Gastroesophageal sphincter (tissue), 4 donors: ENCODE data around the gene CCDC59. TPM values are rescaled to one million over a fixed set of nuclear protein-coding genes. Genes with fewer than 3 reads are reported as not detected.

Experiments used
- ATAC-seq: fragments of 150-250 bp; one replicate; pipeline ENCODE4 v1.9.1; 2016; ENCODE audit warnings: mild to moderate bottlenecking, moderate library complexity
- H3K27ac ChIP-seq, 4 donors: fragments of 200-600 bp; sonication (generic) in 3 of 4; 1 replicate in 3 of 4; 2 replicates in 1 of 4; pipeline ENCODE4 v1.5.1; 2016 to 2019
- H3K27me3 ChIP-seq: fragments of 200-600 bp; sonication (generic); one replicate; pipeline ENCODE4 v1.5.1; 2019
- H3K36me3 ChIP-seq, 2 donors: fragments of 200-600 bp; sonication (generic); one replicate each; pipeline ENCODE4 v1.5.1; 2019; ENCODE audit warnings: control low read depth in 1 of 2
- H3K4me1 ChIP-seq, 3 donors: fragments of 200-600 bp; sonication (generic); 1 replicate in 2 of 3; 2 replicates in 1 of 3; pipeline ENCODE4 v1.5.1; 2016 to 2019; ENCODE audit warnings: control low read depth in 2 of 3
- H3K4me3 ChIP-seq, 2 donors: fragments of 200-600 bp; sonication (generic); one replicate each; pipeline ENCODE4 v1.5.1; 2019; ENCODE audit warnings: mild to moderate bottlenecking in 1 of 2, moderate library complexity in 1 of 2
- H3K9me3 ChIP-seq, 3 donors: fragments of 200-600 bp; sonication (generic); one replicate each; pipeline ENCODE4 v1.5.1; 2017 to 2019; ENCODE audit warnings: control low read depth in 2 of 3
- CTCF ChIP-seq, 4 experiments: fragments of 200-600 bp in 2 of 4; fragments of 450-650 bp in 2 of 4; sonication (generic) in 1 of 4; IDR thresholded peaks; one replicate each; pipeline ENCODE4 v1.5.1; 2017 to 2019; ENCODE audit warnings: antibody characterized with exemption in 4 of 4, mild to moderate bottlenecking in 2 of 4, moderate library complexity in 2 of 4
- EP300 ChIP-seq: sonication (generic); formaldehyde crosslinking; IDR thresholded peaks from one replicate; pipeline ENCODE4 v1.6.1; 2017; ENCODE audit warnings: antibody characterized with exemption, mild to moderate bottlenecking
- POLR2A ChIP-seq, 2 donors: fragments of 450-650 bp; IDR thresholded peaks; one replicate each; pipeline ENCODE4 v1.6.1; 2017; ENCODE audit warnings: antibody characterized with exemption in 2 of 2, mild to moderate bottlenecking in 2 of 2, moderate library complexity in 1 of 2
- POLR2AphosphoS5 ChIP-seq: sonication (generic); formaldehyde crosslinking; IDR thresholded peaks from one replicate; pipeline ENCODE4 v1.6.1; 2017; ENCODE audit warnings: antibody characterized with exemption
- WGBS, 2 donors: methylation state at CpG; one replicate each; pipeline ENCODE4 v1.1.5; 2018; ENCODE audit warnings: low coverage in 1 of 2; 5-methylcytosine and 5-hydroxymethylcytosine counted together
- total RNA-seq, 4 donors: library from RNA; depleted of rRNA; stranded (reverse); fragments of >200 nt; gene quantifications; one replicate each; pipeline ENCODE4 v1.1.0, GENCODE V29; 2016

CCDC59 gene
- total RNA-seq, 4 donors from 2014 or later, result 51.2 to 66.6 (median 56.1) TPM

GRCh38 chr12:82398879-82399278 is 40.7 kb upstream of the CCDC59 start:
- TF ChIP-seq CTCF (IDR thresholded peaks at IDR 0.05), result no peak
- no peak for TF ChIP-seq EP300
- no peak for TF ChIP-seq POLR2AphosphoS5
- no peak for TF ChIP-seq POLR2A (IDR thresholded peaks at IDR 0.05)
- Histone ChIP-seq H3K4me3 (no peak overlapping the region), H3K27me3 (no peaks in the 10 kb centered on the region), H3K27ac (no peak overlapping the region), H3K9me3 (no peaks in the 10 kb centered on the region), H3K36me3 (peaks cover 0 to 42% of the 10 kb centered on the region in 2 donors), H3K4me1 (no peaks in the 10 kb centered on the region)
- no peak for ATAC-seq

DNA sequence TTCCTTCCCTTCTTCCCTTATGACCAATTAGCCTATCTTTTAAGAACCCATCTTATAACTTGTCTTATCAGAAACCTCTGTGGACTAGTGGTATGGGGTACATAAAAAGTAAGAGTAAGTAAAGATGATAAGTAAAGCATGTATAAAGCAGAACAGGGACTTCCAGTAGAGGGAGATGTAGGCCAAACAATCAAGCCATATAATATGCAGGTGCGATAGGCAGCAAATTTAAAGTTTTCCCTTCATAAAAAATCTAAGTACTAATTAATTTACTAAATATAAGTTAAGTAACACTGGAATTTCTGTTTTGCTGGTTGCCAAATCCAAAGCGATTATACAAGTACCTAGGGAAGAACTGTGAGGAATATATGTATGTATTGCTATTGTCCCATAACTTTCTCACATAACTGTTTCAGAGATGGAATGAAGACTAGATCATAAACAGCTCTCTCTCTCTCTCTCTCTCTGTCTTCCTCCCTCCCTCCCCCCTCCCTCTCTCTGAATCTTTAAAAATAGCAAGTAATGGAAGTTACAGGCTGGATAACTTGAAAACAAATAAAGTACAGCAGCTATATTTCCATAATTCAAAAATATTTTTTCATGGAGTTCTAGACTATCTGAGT is 25.9 kb upstream of the CCDC59 start:
- Histone ChIP-seq H3K27ac (no peak overlapping the region), H3K4me3 (no peak overlapping the region), H3K4me1 (peaks cover 0 to 8% (median 0%) of the 10 kb centered on the region in 3 donors), H3K36me3 (peaks cover 3 to 12% of the 10 kb centered on the region in 2 donors), H3K9me3 (no peaks in the 10 kb centered on the region), H3K27me3 (no peaks in the 10 kb centered on the region)
- no peak for ATAC-seq
- TF ChIP-seq CTCF (IDR thresholded peaks at IDR 0.05) (peak in 2 of 4 experiments; percentile 20 to 38), EP300 (no peak)
- WGBS, 2 donors, result 38 to 57% methylated on average over 2 of the region's 2 CpGs

- Histone ChIP-seq H3K9me3 (no peaks in the 10 kb centered on the region), H3K4me1 (peaks cover 0 to 1% (median 0%) of the 10 kb centered on the region in 3 donors), H3K36me3 (peaks cover 0 to 13% of the 10 kb centered on the region in 2 donors), H3K27ac (no peak overlapping the region), H3K4me3 (no peak overlapping the region), H3K27me3 (no peaks in the 10 kb centered on the region)
- no peak for ATAC-seq
- no peak for TF ChIP-seq EP300
- no peak for TF ChIP-seq POLR2A (IDR thresholded peaks at IDR 0.05)
- TF ChIP-seq POLR2AphosphoS5, result no peak
- TF ChIP-seq CTCF (IDR thresholded peaks at IDR 0.05), result no peak
Measured at GRCh38 chr12:82378997-82379396, 20.8 kb upstream of the CCDC59 start.

GRCh38 chr12:82375201-82375600 is 17.0 kb upstream of the CCDC59 start:
- TF ChIP-seq POLR2A (IDR thresholded peaks at IDR 0.05) (no peak), EP300 (no peak), POLR2AphosphoS5 (no peak), CTCF (IDR thresholded peaks at IDR 0.05) (no peak)
- H3K4me3 ChIP-seq, result no peak overlapping the region
- peaks cover 0 to 35% of the 10 kb centered on the region in 2 donors for H3K36me3 ChIP-seq
- WGBS, 2 donors, result 88 to 100% methylated on average over 2 of the region's 2 CpGs
- no peaks in the 10 kb centered on the region for H3K27me3 ChIP-seq
- H3K27ac ChIP-seq, result no peak overlapping the region
- H3K9me3 ChIP-seq, result no peaks in the 10 kb centered on the region
- no peak for ATAC-seq
- no peaks in the 10 kb centered on the region for H3K4me1 ChIP-seq

DNA sequence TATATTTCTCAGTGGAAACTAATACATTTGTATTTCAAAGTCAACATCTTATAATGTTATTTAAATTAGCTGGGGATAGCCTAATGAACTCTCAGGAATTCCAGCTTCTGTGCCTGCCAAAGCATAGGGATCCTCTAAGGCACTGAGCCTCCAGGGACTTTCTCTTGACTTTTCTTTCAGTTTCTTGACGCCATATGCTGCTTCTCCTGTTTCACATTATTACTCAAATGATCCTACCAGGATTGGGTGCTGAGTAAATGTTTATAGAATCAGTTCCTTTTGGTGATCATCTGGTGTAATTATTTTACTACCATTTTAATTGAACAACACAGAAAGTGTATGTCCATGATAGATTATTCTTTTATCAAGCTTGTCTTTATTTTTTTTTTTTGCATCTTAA is 8.0 kb upstream of the CCDC59 start:
- TF ChIP-seq EP300 (no peak), POLR2AphosphoS5 (no peak), POLR2A (IDR thresholded peaks at IDR 0.05) (no peak), CTCF (IDR thresholded peaks at IDR 0.05) (no peak)
- Histone ChIP-seq H3K4me1 (peaks cover 0 to 12% (median 0%) of the 10 kb centered on the region in 3 donors), H3K27ac (no peak overlapping the region), H3K36me3 (peaks cover 0 to 7% of the 10 kb centered on the region in 2 donors), H3K9me3 (no peaks in the 10 kb centered on the region), H3K27me3 (no peaks in the 10 kb centered on the region), H3K4me3 (no peak overlapping the region)
- 80 to 82% methylated on average over 1 of the region's 1 CpG for WGBS, 2 donors
- ATAC-seq, result no peak
